ENCODE measurements around the gene NPIPB6.

NPIPB6 gene

GRCh38 chr16:28297308-28297707 is 66.0 kb downstream of the NPIPB6 start:
- DNase-seq = no peak

DNA sequence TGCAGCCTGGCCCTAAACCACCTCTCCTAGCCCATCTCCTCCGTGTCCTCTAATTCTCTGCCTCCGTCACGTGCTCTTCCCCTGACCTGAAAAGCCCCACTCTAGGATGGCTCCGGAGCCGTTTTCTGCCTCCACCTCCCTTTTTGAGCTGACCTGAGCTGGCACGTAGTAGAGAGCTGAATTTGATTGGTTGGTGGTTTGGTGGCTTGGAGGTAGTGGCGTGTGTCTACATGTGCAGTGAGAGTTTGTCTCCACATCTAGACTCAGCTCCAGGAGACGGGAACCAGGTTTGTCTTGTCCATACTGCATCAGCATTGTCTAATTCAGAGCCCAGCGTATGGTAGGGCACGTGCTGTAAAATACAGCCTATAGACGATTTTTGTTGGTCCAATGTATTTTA is 68.0 kb downstream of the NPIPB6 start:
- DNase-seq = no peak

GRCh38 chr16:28294201-28294600 is 69.1 kb downstream of the NPIPB6 start:
- DNase-seq = no peak

DNA sequence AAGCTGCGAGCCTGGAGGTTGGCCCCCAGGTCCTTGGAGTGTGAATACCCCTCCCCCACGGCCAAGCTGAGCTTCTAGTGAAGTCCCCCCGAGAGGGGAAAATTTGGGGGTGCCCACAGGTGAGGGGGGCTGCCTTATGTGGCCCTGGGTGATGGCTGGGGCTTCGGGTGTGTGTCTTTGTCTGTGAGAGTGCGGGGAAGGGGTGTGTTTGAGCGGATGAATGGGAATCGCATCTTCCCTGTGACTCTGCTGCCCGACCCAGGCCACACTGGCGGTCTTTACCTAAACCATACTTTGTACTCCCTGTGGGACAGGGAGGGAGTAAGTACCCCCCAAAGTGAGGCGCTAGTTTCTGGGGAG is 69.7 kb downstream of the NPIPB6 start:
- no peak for DNase-seq

DNA sequence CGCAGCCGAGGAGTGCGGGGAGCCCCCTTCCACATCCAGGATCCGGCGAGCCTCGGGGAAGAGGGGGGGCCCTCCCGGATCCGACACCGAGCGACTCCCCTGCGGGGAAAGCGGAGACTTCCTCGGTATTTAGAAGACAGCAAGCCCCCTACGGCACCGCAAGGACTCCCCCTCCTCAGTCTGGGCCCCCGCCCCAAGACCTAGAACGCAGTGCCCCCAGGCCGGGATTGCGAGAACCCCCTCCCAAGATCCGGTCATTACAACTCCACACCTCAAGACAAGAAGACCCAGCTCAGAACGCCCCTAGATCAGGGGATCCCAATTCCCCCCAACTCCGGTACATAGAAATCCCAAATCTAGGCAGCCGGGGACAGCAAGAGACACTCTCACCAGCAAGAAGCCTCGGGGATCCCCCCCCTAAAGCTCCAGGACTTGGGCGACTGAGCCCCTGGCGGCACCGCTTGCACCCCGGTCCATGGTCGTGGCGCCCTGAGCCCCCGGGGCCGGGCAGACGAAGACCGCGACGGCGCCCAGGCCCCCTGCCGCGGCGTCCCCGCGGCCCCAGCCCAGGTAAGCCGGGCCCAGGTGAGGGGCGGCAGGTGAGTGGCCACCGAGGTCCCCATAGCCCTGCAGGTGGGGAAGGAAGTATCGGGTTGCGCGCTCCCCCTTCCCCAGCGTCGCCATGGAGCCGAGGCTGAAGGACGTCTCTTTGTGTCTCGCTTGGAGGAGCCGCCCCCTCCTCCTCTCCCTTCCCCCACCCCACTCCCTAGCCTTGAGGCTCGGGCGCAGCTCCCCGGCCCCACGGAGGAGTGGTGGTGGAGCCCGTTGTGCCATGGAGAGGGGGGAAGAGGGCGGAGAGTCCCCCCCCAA is 70.3 kb downstream of the NPIPB6 start:
- DNase-seq = no peak

Measured in SHP77 treated with DMSO at 0.1 percent for 48 hours (cell line).